Measurements from ENCODE around the gene GINS1.

DNA sequence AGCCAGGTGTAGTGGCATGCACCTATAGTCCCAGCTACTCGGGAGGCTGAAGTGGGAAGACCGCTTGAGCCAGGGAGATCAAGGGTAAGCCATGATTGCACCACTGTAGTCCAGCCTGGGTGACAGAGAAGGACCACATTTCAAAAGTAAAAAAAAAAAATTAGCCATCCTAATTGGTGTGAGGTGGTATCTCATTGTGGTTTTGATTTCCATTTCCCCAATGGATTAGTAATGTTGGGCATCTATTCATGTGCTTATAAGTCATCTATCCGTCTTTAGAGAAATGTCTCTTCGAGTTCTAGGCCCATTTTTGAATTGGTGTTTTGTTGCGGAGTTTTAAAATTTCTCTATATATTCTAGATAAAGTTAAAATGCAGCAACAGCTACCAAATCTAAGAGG, 38.5 kb upstream of the GINS1 start:
- no peak for TF ChIP-seq CTCF (IDR thresholded peaks at IDR 0.05)
- no peak for TF ChIP-seq POLR2A (IDR thresholded peaks at IDR 0.05)
